GM21526 (cell line): Measurements from ENCODE around the gene CCRL2.
"Not testable (repeated sequence)": the region's sequence is repeated elsewhere in the genome, so short reads cannot be mapped to it uniquely, and the experiment has no call there.

Experiments used
- ATAC-seq: cut with Tn5 transposase; IDR thresholded peaks from one replicate; pipeline ENCODE4 v1.9.1; 2021; ENCODE audit warnings: moderate library complexity; ENCODE audit not compliant: unreplicated experiment, low FRiP score

Gene CCRL2

DNA sequence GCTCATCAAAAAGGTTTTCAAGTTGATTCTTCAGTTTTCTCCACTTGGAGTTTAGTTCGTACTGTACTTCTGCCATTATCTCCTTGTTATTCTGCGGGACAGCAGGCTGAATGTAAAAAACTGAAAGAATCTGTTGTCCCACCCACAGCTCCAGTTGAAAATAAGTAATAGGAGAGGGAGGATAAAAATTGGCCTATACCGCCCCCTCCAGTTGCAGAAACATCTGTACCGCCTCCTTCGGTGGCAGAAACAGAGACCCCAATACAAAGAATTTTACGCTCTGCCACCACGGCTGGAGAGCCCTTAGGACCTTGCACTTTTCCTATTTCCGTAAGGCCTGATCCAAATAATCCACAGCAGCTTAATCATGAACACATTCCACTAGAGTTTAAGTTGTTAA is 20.3 kb downstream of the CCRL2 start:
- ATAC-seq = not testable (repeated sequence)

DNA sequence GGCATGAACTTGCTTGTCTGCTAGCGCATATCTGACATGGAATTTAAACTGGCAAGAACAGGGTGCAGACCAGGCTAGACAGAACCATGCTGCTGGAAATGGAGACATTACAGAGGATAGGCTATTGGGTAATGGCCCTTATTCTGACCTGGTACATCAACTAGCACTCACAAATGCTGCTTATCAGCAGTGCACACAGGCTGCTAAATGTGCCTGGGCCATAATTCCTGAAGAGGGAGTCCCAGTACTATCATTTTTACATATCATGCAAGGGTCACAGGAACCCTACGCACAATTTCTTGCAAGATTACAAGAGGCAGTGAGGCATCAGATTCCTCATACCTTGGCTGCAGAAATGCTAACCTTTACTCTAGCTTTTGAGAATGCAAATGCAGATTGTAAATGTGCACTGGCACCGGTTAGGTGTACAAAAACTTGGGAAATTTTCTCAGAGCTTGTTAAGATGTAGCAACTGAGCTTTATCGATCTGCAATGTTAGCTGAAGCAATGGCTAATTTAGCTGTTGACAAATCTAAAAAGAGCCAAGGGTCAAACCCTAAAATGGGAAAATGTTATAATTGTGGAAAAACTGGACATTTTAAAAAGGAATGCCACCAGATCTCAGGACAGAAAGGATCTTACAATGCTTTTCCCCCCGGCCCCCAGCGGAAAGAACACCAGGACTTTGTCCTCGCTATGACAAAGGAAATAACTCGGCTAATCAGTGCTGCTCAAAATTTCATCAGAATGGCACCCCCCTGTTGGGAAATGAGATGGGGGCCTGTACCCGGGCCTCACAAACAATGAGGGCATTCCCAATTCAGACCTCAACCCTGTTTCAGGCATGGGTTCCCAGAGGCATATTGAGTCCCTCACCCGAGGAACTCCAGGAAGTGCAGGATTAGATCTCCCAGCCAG is 21.1 kb downstream of the CCRL2 start:
- no peak for ATAC-seq

DNA sequence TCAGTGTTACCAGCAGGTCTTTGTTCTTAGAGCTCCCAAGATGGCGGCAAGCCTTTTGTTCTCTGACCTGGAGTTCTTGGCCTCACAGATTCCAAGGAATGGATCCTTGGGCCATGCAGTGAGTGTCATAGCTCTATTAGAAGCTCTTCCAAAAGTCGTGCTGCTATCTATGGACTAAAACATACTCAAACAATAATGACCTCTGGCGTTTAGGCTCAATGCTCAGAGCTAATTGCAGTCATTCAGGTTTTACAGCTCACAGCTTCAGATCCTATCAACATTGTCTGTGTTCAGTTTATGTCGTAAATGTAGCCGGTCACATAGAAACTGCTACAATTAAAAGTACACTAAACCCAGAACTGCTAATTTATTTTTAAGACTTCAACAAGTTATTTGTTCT is 22.2 kb downstream of the CCRL2 start:
- no peak for ATAC-seq

DNA sequence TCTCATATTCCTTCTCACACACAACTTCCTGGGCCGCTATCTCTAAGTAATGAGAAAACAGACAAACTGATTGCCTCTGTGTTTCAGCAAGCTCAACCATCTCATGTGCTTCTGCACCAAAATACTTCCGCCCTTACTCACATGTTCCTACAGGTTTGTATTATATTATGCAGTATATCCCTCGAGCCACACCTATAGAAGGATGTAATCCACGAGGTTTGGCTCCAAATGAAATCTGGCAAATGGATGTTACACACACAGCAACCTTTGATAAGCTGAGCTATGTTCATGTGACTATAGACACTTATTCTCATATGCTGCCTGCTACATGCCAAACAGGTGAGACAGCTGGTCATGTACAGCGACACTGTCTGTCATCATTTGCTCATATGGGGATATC is 22.6 kb downstream of the CCRL2 start:
- no peak for ATAC-seq

DNA sequence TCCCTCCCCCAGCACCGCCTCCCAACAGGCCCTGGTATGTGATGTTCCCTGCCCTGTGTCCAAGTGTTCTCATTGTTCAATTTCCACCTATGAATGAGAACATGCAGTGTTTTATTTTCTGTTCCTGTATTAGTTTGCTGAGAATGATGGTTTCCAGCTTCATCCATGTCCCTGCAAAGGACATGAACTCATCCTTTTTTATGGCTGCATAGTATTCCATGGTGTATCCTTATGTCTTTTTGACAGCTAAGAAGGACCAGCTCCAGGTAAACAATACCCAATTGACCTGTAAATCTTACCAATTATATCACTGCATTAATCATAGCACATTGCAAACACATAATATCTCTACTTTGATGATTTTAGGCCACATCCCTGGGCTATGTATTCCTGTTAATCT is 23.8 kb downstream of the CCRL2 start:
- not testable (repeated sequence) for ATAC-seq

DNA sequence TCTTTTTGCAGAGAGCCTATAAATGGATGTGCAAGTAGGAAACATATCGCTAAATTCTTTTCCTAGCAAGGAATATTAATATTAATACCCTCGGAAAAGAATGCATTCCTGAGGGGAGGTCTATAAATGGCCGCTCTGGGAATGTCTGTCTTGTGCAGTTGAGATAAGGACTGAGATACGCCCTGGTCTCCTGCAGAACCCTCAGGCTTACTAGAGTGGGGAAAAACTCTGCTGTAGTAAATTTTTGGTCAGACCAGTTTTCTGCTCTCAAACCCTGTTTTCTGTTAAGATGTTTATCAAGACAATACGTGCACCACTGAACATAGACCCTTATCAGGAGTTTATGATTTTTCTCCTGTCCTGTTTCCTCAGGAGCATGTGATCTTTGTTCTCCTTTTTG is 24.8 kb downstream of the CCRL2 start:
- not testable (repeated sequence) for ATAC-seq

DNA sequence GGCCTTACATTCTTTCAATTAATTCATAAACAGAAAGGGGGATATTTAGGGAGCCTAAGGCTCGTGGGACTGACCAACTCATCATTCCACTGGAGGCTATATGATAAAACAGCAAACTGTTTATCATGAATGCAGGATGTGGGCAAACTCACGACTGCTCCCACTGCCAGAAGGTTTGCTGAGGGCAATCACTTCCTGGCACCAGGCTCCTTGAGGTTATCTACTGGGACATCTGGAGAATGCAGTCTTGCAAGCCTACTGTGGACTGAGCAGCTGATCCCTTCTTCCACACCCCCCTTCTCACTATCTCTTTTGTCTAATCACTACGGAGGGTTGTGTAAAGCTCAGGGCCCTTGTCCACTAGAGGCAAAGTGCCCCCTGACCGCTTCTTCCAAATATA is 26.1 kb downstream of the CCRL2 start:
- not testable (repeated sequence) for ATAC-seq

DNA sequence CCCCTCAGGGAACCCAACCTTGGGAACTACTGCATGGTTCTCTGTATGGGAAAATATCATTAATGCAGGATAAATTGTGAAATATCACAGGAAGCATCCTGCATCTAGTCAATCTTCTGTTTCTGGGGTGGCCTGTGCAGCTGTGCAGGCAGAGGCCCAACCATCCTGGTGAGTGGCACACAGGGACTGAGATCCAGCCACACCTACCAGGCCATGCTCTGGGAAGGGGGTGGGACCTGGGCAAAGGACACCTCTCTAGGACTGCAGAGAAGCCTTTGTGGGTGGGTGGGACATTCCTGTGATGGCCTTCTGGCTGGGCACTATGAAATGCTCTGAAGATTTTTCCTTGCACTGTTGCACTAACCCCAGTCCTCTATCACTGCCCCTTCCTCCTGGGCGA is 26.8 kb downstream of the CCRL2 start:
- no peak for ATAC-seq

DNA sequence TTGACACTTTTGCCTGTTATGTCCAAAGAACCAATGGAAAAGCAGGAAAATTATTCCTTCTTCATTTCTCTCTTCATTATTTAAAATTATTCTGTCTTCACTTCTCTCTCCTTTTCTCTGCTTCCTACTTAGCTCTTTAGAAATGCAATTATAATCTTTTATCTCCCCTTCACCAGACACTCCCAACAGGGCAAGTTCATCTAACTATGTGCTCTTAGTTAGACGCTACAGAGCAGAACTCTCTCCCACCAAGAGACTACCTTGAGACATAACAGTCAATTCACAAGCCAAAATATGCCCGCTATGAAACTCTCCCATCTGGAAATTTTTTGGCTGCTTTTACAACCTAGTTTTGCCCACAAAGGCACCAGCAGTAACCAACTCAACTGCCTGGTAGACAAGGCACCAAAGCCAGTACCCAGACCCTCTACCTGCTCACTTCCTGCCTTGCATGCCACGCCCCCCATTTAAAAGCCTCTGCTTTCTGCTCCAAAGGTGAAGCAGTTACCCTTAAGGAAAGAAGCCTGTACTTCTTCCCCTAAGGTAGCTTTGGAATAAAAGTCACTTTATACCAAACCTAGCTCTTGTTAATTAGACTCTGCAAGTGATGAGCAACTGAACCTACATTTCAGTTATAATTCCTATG is 28.1 kb downstream of the CCRL2 start:
- no peak for ATAC-seq

DNA sequence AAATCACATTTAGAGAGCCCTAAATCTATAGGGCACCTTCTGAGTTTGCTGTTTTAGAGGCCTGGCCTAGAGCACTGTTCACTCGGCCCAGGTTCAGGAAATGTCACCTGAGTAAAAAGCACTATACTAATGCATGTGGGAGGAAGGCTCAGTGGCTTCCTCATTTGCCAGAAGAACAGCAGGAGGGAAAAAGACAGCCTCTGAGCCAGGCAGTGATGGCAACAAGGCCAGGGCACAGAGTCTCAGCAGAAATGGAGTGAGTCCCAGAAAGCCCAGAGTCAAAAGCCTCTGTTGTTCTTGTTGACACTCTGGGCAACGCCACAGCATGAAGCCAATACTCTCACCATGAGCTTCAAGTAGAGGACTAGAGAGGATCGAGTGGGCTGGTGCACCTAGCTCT is 31.8 kb downstream of the CCRL2 start:
- ATAC-seq = no peak

DNA sequence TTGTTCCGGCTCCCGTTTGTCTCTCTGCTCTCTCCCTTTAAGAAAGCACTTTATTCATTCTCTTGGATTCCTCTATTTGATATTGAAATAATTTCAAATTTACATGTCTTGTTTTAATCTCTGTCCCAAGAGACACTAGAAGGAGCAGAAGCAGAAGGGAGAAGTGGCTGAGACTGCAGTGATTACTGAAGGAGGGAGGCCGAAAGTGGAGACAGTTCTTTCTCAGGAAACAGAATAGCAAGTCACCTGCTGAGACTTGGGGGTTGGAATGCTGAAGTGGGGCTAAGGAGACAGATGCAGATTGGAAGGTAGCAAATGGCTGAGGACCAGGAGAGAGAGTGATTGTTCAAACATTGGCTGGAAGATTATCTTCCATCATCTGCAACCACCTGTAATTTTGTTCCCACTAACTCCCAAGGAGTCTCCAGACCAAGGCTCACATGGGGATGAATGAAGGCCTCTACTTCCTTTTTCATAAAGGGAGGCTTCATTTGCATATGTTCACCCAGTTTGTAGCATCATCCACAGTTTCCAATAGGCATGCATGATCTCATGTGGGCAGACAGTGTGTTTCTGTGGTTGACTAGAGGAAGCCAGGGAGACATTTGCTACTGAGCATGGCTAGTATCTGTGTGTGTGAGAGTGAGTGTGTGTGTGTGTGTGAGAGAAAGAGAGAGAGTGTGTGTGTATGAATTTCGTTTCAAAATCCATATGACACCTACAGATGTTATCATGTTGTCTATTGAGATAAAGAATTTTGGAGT is 33.7 kb downstream of the CCRL2 start:
- ATAC-seq = peak; percentile 73

DNA sequence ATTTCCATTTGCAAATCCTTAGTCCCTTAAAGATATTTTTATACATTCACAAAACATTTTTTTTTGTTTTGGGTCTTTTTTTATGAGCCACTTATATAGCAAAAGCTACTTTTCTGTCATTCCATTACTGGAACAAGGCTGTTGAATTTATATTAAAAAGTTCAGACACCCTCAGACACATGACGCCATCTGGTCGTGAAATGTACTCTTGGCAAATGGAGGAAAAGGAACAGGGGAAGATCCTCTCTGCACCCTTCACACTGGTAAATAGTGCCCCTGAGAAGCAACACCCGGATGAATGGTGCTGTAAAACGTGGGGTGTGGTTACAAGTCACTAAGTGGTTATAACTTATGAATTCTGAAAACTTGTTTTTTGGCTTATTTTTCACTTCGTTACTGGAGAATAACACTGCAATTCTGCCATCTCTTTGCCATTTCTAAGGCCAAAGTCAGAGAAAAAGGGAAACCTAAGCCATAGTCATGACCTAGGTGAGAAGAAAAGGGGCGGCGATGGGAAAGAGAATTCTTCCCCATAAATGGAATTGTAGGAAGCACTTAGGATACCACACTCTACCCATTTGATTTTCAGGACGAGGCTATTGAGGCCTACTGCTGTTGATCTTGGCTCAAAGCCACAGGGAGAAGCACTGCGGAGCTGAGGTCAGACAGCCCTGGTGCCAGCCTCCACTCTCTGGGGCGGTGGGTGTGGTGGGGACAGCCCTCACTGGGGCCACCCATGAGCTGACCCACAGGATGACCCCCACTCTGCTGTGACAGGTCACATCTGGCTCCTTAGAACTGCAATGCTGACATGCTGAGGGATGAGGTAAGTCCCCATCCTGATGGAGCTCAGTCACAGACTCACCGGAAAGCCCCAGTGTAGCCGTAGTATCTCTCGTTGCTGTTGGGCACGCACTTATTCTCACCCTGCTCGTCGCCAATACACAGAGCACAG is 35.8 kb downstream of the CCRL2 start:
- no peak for ATAC-seq

DNA sequence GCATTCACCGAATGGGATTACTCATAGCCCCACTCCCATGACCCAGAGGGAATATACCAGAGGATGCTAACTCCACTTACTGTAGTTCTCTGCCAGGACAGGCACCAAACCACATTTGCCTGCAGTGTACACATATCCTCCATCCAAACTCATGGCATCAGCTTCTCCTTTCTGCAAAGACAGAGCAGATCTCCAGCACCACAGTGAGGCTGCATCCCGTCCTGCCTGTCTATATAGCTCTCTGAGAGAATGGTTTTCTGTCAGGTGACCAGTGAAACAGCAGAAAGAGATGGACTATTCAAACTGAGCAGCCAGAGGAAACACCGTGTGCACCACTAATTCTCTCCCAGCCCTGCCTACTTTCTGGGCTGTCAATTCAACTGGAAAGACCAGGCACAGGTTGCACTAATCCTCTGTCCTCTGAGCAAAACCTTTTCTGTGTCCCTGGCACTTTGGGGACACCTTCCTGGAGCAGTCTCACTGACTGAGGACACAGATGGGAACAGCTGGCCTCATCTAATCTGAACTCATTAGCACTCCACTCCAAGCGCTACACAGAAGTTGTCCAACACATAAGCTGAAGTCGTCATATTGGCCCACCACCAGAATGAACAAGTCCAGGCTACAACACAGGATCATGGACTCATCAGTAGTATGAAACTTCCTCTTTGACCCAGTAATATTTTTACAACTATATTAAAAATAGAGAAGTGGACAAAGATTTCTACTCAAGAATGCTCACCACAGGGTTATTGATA is 40.3 kb downstream of the CCRL2 start:
- ATAC-seq = no peak

DNA sequence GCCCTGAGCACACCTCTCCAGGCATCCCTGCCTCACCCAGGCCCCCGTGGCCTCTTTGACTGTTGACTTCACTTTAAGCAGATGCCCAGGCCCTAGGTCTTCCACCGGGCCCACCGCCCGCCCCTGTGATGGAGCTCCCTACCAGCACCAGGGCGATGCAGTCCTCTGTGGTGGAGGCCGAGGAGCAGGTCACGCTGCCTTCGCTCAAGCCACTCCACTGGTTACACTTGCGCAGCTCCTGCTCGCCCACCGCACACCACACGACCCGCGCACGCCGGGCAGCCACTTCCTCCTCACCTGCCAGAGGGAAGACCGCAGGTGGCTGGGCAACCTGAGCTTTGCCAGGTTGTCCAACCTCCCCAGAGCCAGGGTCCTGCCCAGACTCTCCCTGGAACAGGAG is 41.7 kb downstream of the CCRL2 start:
- ATAC-seq = no peak

DNA sequence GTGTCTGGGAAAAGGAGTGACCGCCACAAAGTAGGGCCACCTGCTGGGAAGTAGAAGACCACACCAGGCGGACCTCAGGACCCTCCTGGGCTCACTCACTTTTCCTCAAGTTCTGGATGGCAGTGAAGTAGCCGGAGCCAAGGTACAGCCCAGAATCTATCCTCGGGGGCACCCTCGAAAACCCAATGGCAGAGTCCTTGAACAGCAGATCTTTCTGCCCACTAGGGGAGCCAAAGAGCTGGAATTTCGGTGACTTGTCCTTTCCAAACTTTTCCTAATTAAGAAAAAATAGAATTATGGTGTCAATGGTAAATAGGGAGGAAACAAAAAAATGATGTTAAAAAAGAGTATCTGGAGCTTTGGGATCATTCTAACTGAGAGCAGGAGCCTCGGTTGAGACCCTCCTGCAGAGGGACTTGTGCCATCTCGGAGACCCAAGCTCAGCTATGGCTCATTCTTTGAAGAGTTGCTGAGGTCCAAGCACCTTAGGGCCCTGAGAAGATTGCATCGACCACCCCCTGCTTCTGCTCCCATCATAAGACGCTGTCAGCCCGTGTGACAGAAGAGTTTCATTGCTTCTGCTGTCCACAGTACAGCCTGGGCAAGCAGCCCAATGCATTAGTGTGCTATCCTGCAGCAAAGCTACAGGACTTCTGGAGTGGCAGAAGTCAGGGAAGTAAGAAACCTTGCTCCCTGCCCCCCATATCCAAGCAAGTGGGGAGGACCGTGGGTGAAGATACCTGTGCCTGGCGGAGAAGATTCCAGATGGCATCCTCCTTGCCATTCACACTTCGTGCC is 42.9 kb downstream of the CCRL2 start:
- ATAC-seq = no peak

DNA sequence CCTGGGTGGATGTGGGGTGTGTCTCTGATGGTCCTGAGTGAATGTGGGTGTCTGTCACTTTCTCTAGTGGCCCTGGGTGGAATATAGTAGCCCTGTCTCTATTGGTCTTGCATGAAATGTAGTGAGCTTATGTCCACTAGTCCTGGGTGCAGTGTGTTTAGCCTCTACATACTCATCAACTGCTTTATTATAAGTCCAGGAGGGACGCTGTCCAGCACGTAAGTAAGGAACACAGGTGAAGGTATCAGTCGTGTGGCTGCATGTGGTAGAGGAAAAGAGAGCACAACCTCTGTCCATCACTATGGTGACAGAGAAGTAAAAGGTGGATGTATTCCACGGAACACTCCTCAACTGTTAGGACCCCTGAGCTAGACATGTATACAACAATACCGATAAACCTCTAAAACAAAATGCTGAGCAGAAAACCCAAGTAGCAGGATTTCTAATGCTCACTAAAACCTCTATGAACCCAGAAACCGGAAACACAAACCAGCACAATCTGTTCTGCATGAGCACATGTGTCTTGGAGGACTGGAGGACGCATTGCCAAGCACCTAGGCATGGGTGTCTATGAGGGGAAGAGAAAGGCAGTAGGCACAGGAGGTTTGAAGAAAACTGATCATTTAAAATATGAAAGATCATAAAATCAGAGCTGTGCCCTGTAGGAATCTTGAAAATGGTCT is 46.6 kb downstream of the CCRL2 start:
- ATAC-seq = no peak

DNA sequence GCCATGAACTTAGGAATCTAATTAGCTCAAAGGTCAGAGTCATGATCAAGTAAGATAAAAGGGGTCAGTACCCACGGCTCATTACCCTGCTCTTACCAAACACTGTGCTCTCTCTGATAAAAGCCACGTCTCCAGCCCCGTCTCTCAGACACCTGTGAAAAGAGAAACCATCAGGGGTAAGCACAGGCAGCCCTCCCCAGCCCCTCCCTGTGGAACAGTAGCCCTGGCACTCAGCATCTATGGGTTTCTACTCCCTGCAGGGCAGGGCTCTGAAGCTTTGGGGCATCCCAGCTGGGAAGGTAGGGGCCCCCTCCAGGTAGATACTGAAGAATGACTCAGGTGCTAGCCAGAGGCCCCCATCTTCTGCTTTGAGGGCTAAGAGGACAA is 47.1 kb downstream of the CCRL2 start:
- no peak for ATAC-seq

DNA sequence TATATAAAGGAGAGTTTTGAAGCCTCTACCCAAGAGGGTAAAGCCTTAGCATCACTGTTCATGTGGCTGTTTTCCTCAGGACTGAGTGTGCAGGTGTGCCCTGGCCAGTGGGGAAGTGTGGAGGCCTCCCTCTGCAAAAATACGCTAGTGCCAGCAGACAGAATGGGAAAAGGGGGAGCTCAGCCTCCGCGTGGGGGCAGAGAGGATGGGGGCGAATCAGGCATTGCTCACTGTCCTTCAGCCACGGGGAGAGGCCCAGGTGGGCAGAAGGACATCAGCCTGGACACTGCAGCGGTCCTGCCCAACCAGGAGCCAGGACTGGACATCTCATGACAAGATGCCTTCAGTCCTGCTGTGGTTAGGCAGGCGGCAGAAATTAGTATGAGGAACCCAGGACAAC is 47.5 kb downstream of the CCRL2 start:
- ATAC-seq = no peak
